HG03439 (cell line): ENCODE results near the gene GATAD1.
A peak's percentile ranks its signal among the peaks of the same experiment; 100 is the strongest.
"Not testable (repeated sequence)": the region's sequence is repeated elsewhere in the genome, so short reads cannot be mapped to it uniquely, and the experiment has no call there.

Experiments used
- ATAC-seq: cut with Tn5 transposase; IDR thresholded peaks from one replicate; pipeline ENCODE4 v1.9.1; 2021; ENCODE audit warnings: mild to moderate bottlenecking, moderate library complexity; ENCODE audit not compliant: unreplicated experiment

The GATAD1 gene

DNA sequence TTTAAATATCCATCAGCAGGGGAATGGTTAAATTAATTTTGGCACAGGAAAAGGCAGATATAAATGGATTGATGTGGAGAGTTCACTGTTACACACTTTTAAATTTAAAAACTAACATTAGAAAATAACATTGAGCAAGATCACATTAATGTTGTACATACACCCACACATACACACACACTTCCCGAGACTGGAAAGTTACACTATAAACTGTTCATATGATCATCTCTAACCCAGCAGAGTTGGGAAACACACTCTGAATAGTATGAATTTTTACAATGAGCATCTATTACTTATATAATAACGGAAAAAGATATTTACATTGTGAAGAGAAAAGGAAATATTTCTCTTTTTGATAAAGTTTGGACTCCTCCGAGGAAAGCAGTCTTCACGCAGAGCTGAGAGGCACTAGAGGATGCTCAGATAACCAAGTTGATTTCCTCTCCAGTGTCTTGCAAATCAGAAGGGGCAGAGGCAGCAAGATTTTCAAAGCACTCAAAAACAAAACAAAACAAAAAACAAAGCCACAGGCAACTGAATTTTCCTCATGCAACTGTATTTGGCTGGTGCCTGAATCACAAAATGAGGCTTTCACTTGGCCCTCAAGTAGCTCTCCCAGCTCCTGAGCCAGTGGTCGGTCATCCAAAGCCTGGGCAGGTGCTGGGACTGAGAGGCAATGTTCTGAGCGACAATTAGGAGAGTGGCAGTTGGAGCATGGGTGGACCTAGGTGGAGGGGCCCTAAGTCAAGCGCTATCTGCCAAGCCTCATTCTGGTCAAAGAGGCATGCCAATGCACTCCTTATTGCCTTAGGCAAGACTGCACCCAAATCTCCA is 10.5 kb upstream of the GATAD1 start:
- no peak for ATAC-seq

DNA sequence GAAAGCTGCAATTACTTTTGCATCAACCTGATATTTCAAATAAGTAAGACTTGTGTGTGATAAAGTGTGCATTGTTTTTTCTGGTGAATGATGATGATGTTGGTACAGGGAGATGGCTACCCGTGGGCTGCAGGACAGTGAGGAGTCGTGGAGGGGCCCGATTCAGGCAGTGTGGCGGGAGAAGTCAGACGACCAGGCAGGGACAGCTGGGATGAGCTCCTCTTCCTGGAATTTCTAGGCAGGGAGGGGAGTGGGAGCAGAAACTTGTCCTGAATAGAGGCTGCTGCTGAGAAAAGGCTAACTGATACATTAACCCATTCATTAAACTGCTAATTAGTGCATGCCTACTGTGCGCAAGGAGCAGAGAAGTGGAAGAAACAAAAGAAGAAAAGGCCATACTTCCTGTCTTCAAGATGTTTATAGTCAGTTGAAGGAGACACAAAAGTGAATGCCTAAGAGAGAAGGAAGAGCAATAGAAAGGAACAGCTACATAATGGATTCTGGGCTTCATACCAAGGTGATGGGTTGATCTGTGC is 9.3 kb upstream of the GATAD1 start:
- ATAC-seq, result no peak

DNA sequence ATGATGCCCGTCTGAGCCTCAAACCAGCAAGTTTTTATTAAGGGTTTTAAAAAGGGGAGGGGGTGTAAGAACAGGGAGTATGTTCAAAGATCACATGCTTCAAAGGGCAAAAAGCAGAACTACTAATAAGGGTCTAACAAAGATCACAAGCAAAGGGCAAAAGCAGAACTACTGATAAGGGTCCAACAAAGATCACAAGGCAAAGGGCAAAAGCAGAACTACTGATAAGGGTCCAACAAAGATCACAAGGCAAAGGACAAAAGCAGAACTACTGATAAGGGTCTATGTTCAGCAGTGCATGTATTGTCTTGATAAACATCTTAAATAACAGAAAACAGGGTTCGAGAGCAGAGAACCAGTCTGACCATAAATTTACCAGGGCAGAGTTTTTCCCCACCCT is 4.6 kb upstream of the GATAD1 start:
- not testable (repeated sequence) for ATAC-seq

DNA sequence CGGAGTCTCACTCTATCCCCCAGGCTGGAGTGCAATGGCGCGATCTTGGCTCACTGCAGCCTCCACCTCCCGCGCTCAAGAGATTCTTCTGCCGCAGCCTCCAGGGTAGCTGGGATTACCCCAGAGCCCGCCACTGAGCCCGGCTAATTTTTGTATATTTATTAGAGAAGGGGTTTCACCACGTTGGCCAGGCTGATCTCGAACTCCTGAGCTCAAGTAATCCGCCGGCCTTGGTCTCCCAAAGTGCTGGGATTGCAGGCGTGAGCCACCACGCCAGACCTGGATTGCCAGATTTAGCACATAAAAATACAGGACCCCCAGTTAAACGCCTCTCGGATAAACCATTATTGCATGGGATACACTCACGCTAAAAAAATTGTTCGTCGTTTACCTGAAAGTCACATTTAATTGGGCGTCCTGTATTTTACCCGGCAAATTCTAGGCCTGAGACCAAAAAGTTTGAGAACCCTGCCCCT is 375 bp upstream of the GATAD1 start:
- ATAC-seq, result no peak

DNA sequence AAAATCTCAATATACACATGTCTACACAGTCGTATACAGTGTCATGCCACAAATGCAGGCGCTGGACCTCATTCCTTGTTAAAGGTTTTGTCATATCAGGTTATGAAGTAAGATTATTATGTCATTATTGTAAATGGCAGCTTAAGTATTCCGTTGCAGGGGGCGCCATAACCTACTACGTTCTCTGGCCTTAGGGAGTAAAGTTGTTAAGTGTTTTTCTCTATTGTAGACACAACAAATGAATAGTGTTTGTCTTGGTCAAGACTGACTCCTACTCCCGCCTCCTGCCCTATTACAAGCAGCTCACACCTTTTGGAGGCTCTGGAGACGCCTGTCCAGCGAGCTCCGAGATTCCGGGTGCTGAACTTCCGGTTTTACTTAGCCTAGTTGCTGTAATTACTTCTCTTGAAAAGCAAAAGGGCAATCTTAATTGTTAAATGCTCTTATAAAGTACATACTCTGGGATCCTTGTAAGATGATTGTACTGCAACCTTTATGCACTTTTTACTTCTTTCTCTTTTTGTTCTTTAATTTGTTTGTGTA is 994 bp downstream of the GATAD1 start:
- peak; percentile 36 for ATAC-seq

DNA sequence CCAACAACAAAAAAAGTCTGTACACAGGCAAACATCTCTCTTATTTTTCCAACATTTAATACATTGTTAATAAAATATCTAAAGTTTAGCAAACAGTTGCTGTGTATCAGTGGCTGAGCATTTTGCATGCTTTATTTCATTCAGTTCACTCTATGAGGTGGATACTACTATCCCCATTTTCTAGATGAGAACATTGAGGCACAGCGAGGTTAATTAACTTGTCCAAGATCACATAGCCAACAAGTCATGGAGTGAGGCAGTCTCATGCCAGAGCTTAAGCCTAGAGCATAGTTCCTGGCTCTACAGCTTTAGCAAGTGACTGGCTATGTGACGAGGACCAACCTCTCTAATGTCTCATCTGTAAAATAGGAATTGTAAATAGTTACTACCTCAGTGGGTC is 4.4 kb downstream of the GATAD1 start:
- no peak for ATAC-seq

DNA sequence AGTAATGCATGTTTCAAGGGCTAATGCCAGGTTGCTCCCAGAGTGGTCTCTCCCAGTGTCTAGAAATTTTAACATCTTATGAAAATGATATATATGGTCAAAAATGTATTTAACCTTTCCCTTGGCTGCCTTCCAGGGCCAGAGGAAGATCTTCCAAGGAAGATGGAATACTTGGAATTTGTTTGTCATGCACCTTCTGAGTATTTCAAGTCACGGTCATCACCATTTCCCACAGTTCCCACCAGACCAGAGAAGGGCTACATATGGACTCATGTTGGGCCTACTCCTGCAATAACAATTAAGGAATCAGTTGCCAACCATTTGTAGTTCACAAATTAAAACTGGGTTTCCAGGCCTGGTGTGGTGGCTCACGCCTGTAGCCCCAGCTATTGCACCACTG is 9.0 kb downstream of the GATAD1 start:
- no peak for ATAC-seq

DNA sequence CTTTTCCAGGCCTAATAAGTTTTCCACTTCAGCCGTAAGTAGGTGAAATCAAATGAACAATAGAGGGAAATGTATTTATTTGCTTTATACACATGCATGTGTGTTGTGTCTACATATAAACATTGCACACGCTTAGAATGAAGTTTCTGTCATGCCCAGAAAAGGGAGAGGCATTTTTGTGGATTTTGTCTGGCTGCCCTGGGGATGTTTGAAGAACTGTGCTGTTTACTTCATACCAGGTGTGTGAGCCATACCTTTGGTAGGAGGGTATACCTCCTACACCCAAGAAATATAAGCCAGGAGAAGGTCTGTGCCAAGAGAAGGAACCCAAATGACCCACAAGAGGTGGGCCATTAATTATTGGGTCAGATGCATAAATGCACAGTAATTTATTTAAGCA is 12.8 kb downstream of the GATAD1 start:
- ATAC-seq, result no peak

DNA sequence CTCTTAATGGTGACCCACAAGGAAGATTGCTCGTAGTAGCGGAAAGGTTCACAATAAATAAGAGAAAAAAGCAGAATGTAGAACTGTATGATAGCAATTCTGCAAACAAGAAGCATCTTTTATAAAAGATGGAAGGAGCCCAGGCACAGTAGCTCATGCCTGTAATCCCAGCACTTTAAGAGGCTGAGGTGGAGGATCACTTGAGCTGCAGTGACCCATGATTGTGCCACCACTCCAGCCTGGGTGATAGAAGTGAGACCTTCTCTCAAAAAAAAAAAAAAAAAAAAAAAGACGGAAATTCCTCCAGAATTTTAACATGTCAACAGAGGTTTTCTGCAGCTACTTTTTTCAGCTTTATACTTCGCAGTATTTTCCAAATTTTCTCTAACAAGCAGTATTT is 13.2 kb downstream of the GATAD1 start:
- no peak for ATAC-seq

DNA sequence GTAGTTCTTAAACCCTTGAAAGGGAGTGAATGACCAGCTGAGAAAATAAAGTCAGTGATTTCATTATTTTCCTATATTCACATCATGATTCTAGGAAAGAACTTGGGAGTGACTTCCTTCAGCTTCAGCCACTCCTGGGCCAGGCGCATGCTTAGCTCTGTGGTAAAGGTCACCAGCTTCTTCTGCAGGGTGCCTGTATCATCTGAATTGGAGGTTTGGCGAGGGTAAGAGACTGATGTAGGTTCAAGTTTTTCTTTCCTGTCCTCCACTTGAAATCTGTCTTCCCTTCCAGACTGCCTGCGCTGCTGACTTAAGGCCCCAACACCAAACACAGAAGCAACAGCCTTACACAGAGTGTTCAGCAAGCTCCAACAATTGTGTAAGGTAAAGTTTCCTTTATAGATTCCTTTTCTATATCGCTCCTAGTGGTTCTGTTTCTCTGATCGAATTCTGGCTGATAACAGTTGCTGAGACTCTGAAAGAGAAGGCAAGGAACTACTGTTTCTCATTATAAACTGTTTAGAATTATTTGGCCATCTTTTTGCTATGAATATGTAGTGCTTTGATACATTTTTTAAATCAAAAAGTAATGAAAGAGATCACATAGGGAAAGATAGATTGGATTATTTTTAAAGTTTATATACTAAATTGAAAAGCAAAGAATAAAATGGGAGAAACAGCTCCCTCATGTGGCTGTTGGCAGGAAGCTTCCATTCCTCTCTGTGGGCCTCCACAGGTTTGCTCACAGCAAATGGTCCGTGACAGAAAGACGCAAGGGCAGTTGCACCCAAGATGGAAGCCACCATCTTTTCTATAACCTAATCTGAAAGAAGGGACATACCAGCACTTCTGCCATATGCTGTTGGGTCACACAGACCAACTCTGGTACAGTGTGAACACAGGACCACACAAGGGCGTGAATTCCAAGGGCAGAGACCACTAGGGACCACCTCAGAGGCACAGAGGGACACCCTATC is 14.0 kb downstream of the GATAD1 start:
- ATAC-seq, result peak; percentile 75

DNA sequence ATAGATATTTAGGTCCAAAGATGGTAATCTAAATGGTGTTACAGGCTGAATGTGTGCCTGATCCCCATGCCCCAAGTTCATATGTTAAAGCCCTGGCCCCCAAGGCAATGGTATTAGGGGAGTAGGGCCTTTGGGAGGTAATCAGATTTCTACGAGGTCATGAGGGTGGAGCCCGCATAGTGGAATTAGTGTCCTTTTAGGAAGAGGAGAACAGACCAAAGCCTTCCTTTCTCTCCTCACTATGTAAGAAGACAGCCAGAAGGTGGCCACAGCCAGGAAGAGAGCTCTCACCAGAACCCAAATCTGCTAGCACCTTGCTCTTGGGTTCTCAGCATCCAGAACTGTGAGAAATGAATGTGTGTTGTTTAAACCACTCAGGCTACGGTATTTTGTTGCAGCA is 15.3 kb downstream of the GATAD1 start:
- no peak for ATAC-seq

DNA sequence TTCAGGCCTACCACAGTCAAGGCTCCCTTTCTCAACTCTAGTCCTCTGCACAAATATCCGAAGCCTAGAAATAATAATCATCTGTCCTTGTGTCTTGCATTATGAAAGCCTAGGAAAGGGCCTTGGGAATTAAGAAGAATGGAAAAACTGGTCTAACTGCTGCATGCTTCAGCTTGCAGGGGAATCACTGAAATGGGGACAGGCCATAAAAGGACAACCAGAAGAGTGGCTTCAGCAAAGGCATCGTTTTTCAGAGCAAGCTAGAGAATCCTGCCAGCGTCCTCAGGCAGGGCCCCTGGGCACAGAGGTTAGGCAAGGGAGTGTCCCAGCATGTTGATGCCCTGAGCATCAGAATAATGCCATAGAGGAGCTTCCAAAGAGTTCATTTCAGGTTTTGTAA is 17.2 kb downstream of the GATAD1 start:
- no peak for ATAC-seq

DNA sequence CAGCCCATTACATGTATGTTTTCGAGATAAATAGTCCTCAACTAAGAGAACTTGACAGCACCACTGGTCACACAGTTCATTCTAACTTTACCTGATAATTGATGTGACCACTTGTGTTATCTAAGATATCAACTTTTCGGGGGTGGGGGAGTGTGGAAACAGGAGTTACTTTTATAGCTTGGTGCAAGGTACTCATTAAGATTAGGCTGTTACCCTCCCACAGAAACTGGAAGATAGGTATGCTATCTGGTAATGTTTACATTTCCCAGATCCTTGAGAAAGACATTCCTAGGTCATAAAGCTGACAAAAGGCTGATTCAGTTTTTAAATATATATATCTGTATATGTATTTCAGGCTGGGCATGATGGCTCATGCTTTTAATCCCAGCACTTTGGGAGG is 19.4 kb downstream of the GATAD1 start:
- no peak for ATAC-seq

DNA sequence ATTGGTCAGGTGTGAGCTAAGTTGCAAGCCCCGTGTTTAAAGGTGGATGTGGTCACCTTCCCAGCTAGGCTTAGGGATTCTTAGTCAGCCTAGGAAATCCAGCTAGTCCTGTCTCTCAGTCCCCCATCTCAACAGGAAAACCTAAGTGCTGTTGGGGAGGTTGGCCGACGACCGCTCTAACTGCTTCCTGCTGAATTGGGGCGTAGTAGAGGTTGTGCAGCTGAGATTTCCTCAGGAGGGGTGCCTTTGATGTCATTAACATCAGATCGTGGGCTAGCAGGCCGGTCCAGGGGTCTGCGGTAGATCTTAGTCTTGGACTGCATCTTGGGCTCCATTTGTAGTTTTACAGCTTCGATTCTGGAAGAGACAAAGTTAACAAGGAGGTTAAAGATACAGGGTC is 21.3 kb downstream of the GATAD1 start:
- ATAC-seq, result not testable (repeated sequence)

DNA sequence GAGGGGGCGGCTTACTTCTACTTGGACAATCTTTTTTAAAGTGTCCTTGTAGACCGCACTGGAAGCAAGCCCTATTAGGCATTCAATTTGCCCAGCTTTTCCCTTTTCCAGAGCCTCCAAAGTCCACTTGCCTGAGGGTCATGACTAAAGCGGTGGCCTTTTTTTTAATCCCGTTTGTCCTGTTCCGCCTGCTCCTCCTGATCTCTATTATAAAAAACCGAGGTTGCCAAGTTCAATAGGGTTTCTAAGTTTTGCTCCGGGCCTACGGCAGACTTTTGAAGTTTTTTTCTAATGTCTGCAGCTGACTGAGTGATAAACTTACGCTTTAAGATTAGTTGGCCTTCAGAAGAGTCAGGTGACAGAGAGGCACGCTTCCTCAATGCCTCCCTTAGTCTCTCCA is 26.7 kb downstream of the GATAD1 start:
- not testable (repeated sequence) for ATAC-seq

DNA sequence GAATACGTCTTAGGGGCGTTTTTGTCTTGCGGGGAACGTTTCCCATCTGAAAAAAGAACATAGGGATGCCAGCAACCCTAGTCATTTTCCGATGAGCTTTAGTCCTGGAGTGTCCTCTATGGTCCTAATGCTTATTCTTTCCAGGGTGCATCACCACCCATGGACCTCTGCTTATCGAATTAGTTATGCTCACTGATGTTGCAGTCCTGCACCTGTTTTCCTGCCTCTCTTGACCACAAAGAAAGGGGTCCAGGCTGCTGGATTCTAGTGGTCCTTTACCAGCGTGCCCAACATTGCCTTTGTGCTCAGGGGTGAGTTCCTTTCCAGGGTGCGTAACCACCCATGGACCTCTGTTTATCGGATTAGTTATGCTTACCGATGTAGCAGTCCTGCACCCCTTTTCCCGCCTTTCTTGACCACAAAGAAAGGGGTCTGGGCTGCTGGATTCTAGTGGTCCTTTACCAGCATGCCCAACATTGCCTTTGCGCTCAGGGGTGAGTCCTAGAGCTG is 28.0 kb downstream of the GATAD1 start:
- not testable (repeated sequence) for ATAC-seq

DNA sequence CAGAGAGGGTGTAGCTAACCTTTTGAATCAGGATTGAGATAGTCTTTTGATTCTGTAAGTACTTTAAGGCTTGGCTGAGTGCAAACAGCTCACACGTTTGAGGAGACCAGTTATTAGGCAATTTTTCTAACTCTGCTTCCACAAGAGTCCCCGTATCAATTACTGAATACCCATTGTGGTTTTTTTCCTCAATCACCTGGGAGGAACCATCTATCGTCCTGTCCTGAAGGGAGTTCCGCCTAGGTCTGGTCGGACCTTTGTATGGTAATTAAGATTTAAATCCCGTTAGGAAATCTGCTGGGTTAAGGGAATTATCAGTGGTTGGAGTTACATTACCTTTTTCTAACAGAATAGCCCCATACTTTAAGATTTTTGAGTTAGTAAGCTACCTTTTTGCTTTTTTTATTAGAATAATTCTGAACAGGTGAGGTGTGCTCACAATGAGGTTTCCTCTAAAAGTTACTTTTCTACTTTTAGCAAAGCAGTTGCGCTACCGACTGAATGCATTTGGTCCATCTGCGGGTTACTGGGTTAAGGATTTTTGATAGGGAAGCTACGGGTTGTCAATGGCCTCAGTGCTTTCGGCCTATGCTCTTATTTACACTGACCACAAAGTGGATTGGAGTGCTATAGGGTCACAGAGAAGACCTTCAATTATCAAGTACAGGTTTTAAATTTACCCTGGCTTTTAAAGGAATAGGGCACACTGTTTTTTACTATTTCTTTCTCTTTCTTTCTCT is 28.7 kb downstream of the GATAD1 start:
- not testable (repeated sequence) for ATAC-seq

DNA sequence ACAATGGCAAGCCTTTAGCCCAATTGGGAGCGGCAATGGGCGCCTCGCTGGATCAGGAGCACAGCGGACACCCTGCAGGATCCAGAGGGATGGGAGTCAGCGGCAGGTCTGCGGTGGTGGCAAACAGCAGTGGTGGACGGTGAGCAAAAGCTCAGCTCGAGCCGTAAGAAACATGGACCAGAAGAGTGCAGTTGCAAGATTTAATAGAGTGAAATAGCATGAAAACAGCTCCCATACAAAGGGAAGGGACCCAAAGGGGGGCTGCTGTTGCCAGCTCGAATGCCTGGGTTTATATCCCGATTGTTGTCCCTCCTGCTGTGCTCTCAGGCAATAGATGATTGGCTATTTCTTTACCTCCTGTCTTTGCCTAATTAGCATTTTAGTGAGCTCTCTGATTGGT is 30.4 kb downstream of the GATAD1 start, which contains the start of gene ERVW-1:
Gene ERVW-1 (minus strand): TSS at position 266 of the 400 bp plus-strand sequence. CDS start 7,565 bp downstream, outside the sequence.
- not testable (repeated sequence) for ATAC-seq

DNA sequence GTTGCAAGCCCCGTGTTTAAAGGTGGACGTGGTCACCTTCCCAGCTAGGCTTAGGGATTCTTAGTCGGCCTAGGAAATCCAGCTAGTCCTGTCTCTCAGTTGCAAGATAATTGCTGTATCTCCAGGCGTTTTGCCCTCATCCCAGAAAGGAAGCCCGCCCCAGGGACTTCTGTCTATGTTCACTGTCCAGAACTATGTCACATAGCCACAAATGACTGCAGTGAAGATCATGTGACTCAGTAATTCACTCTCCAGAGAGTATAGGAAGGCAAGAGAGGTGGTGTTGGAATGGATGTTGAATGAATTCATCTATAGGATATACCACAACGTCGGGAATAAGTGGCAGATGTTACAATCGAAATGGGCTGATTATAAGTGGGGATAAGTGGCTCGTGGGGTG is 30.8 kb downstream of the GATAD1 start:
- no peak for ATAC-seq

DNA sequence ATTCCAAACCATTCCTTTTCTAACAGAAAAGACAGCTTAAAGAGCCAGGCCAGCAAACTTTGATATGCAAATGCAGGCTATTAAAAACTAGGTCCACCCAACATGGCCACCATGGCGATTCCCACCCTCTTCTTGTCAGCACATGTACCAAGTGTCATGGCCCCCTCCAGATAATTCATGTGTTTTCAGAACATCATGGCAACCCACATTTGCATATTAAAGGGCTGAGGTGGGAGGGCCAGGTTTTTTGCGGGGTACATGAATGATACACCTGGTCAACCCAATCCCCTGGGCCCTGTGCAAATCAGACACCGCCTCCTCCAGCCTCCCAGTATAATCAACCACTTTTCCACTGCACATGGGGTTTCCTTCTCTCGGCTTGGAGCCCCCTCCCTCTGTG is 31.4 kb downstream of the GATAD1 start:
- no peak for ATAC-seq
